HEK293 (cell line): ENCODE measurements around the gene ECM1.

Source experiments
- CTCF ChIA-PET: fragments of 350-600 bp; formaldehyde crosslinking; extraction: SDS; loops from one replicate; lab custom pipeline; 2021; ENCODE audit warnings: antibody characterized with exemption; lab: Yijun Ruan, JAX
- POLR2A ChIA-PET: fragments of 300-600 bp; formaldehyde crosslinking; extraction: SDS; loops from one replicate; lab custom pipeline; 2020; ENCODE audit warnings: antibody characterized with exemption, inconsistent platforms; lab: Yijun Ruan, JAX
- H3K27ac ChIP-seq: fragments of 200-500 bp; sonication (Bioruptor generic); 2 replicates; pipeline ENCODE4 v1.5.1; 2014; ENCODE audit warnings: low read depth, low read length, control low read depth, inconsistent platforms; ENCODE audit errors: extremely low read depth
- H3K36me3 ChIP-seq, 2 experiments: fragments of 200-500 bp in 1 of 2; sonication (Bioruptor generic) in 1 of 2; 1 replicate in 1 of 2; 2 replicates in 1 of 2; pipeline ENCODE4 v1.5.1; 2014 to 2017; ENCODE audit warnings: inconsistent platforms in 2 of 2, low read length in 2 of 2; ENCODE audit not compliant: control insufficient read depth in 2 of 2, insufficient read depth in 1 of 2
- H3K4me1 ChIP-seq: fragments of 200-500 bp; sonication (Bioruptor generic); 2 replicates; pipeline ENCODE4 v1.5.1; 2014; ENCODE audit warnings: mild to moderate bottlenecking, low read length, inconsistent platforms; ENCODE audit not compliant: control insufficient read depth, insufficient read depth
- H3K4me3 ChIP-seq: 2 replicates; pipeline ENCODE4 v1.5.1; 2011; ENCODE audit warnings: low read depth, mild to moderate bottlenecking, control low read depth, low read length, moderate library complexity
- H3K9me3 ChIP-seq: fragments of 200-500 bp; sonication (Bioruptor generic); 2 replicates; pipeline ENCODE4 v1.5.1; 2014; ENCODE audit warnings: low read depth, low read length, inconsistent platforms; ENCODE audit not compliant: control insufficient read depth, insufficient read depth
- GLI2 ChIP-seq: fragments of 450-650 bp; formaldehyde crosslinking; IDR thresholded peaks from 2 replicates; pipeline ENCODE4; 2017; ENCODE audit warnings: missing biosample characterization, missing genetic modification characterization, low read depth, borderline replicate concordance
- GLI4 ChIP-seq: fragments of 450-650 bp; formaldehyde crosslinking; IDR thresholded peaks from 2 replicates; pipeline ENCODE4 v1.5.1; 2016; ENCODE audit warnings: missing biosample characterization, missing genetic modification characterization
- HOXC10 ChIP-seq: sonication (generic); formaldehyde crosslinking; IDR thresholded peaks from 2 replicates; pipeline ENCODE4 v1.8.1; 2023; ENCODE audit warnings: mild to moderate bottlenecking, missing genetic modification reagents
- PRDM2 ChIP-seq: fragments of 450-650 bp; formaldehyde crosslinking; IDR thresholded peaks from 2 replicates; pipeline ENCODE4 v1.5.1; 2016; ENCODE audit warnings: missing biosample characterization, missing genetic modification characterization, borderline replicate concordance
- REST ChIP-seq: fragments of 450-650 bp; formaldehyde crosslinking; IDR thresholded peaks from 2 replicates; pipeline ENCODE4 v1.5.1; 2016; ENCODE audit warnings: missing biosample characterization, missing genetic modification characterization
- SP3 ChIP-seq: fragments of 450-650 bp; formaldehyde crosslinking; IDR thresholded peaks from 2 replicates; pipeline ENCODE4 v1.5.1; 2016; ENCODE audit warnings: missing biosample characterization, missing genetic modification characterization
- WT1 ChIP-seq: fragments of 450-650 bp; formaldehyde crosslinking; IDR thresholded peaks from 2 replicates; pipeline ENCODE4 v1.5.1; 2016; ENCODE audit warnings: missing biosample characterization, missing genetic modification characterization
- ZBTB21 ChIP-seq: fragments of 450-650 bp; formaldehyde crosslinking; IDR thresholded peaks from 2 replicates; pipeline ENCODE4 v1.5.1; 2017; ENCODE audit warnings: missing biosample characterization, missing genetic modification characterization
- ZNF121 ChIP-seq: fragments of 450-650 bp; formaldehyde crosslinking; IDR thresholded peaks from 2 replicates; pipeline ENCODE4 v1.5.1; 2016; ENCODE audit warnings: missing biosample characterization, missing genetic modification characterization
- ZNF398 ChIP-seq: fragments of 450-650 bp; formaldehyde crosslinking; IDR thresholded peaks from 2 replicates; pipeline ENCODE4 v1.5.1; 2017; ENCODE audit warnings: missing biosample characterization, missing genetic modification characterization
- ZNF48 ChIP-seq: fragments of 450-650 bp; formaldehyde crosslinking; IDR thresholded peaks from 2 replicates; pipeline ENCODE4 v1.5.1; 2016; ENCODE audit warnings: missing biosample characterization, missing genetic modification characterization
- ZNF501 ChIP-seq: fragments of 450-650 bp; formaldehyde crosslinking; IDR thresholded peaks from 2 replicates; pipeline ENCODE4 v1.5.1; 2016; ENCODE audit warnings: missing biosample characterization, missing genetic modification characterization
- ZNF549 ChIP-seq: fragments of 450-650 bp; IDR thresholded peaks from 2 replicates; pipeline ENCODE4 v1.5.1; 2018; ENCODE audit warnings: missing biosample characterization, missing genetic modification characterization, mild to moderate bottlenecking, inconsistent platforms, moderate library complexity
- ZNF560 ChIP-seq: fragments of 450-650 bp; formaldehyde crosslinking; IDR thresholded peaks from 2 replicates; pipeline ENCODE4 v1.5.1; 2017; ENCODE audit warnings: missing biosample characterization, missing genetic modification characterization, borderline replicate concordance
- ZNF561 ChIP-seq: fragments of 450-650 bp; IDR thresholded peaks from 2 replicates; pipeline ENCODE4 v1.5.1; 2018; ENCODE audit warnings: missing biosample characterization, missing genetic modification characterization, borderline replicate concordance
- ZNF626 ChIP-seq: fragments of 450-650 bp; sonication (Bioruptor Pico); formaldehyde crosslinking; IDR thresholded peaks from 2 replicates; pipeline ENCODE4 v1.5.1; 2018; ENCODE audit warnings: missing biosample characterization, missing genetic modification characterization, inconsistent platforms
- ZNF785 ChIP-seq: fragments of 450-650 bp; formaldehyde crosslinking; IDR thresholded peaks from 2 replicates; pipeline ENCODE4 v1.5.1; 2016; ENCODE audit warnings: missing biosample characterization, missing genetic modification characterization
- ZNF830 ChIP-seq: fragments of 450-650 bp; IDR thresholded peaks from 2 replicates; pipeline ENCODE4 v1.5.0; 2018; ENCODE audit warnings: missing biosample characterization, missing genetic modification characterization, low read depth, mild to moderate bottlenecking, moderate library complexity
- TF ChIP-seq, protein P1 (sequence below): fragments of 450-650 bp; formaldehyde crosslinking; IDR thresholded peaks from 2 replicates; pipeline ENCODE4 v1.5.1; 2016; ENCODE audit warnings: missing biosample characterization, missing genetic modification characterization
- TF ChIP-seq, protein P2 (sequence below): fragments of 450-650 bp; formaldehyde crosslinking; IDR thresholded peaks from 2 replicates; pipeline ENCODE4 v1.5.1; 2016; ENCODE audit warnings: missing biosample characterization, missing genetic modification characterization

The ECM1 gene

GRCh38 chr1:150548632-150549495, 41.0 kb downstream of the ECM1 start, which contains the start of gene ADAMTSL4:
Gene ADAMTSL4, plus strand, starts transcription at chr1:150549408. Its CDS starts 2,881 bp downstream, at chr1:150552289.
- ChIA-PET CTCF (interaction anchor here (0.5 to 8.8 kb wide), 6 partner anchors 9 to 69 kb away, joined by 3 to 73 read pairs (median 5); no protein-coding TSS in a partner anchor), POLR2A (interaction anchor here (0.9 to 2.5 kb wide), 8 partner anchors 11 to 148 kb away, joined by 3 to 10 read pairs (median 5); partner anchors contain the start of genes ENSA, FALEC, GOLPH3L and MCL1)
- Histone ChIP-seq H3K9me3 (no peaks in the 10 kb centered on the region), H3K4me1 (no peaks in the 10 kb centered on the region; the same call in 1 of the 2 replicates), H3K4me3 (peak within 1 kb of the TSS; percentile 50), H3K36me3 (no peaks in the 10 kb centered on the region), H3K27ac (no peak within 1 kb of the TSS; the same call in 1 of the 2 replicates)
- TF ChIP-seq ZNF830 (no peak), ZNF626 (tag by site-specific recombination) (no peak), ZNF560 (tag by site-specific recombination) (no peak), WT1 (no peak), ZNF561 (peak; percentile 74), ZNF121 (tag by site-specific recombination) (no peak), GLI2 (tag by site-specific recombination) (no peak), SP3 (tag by site-specific recombination) (no peak), ZNF785 (tag by site-specific recombination) (no peak), ZNF398 (tag by site-specific recombination) (peak; percentile 43; the same call in 1 of the 2 replicates), REST (peak; percentile 67), ZNF501 (tag by site-specific recombination) (no peak), HOXC10 (CRISPR knock-in tag) (no peak), GLI4 (tag by site-specific recombination) (no peak), ZNF48 (tag by site-specific recombination) (no peak), ZNF549 (tag by site-specific recombination) (no peak), PRDM2 (tag by site-specific recombination) (no peak), ZBTB21 (no peak)
- TF ChIP-seq, protein P1, sequence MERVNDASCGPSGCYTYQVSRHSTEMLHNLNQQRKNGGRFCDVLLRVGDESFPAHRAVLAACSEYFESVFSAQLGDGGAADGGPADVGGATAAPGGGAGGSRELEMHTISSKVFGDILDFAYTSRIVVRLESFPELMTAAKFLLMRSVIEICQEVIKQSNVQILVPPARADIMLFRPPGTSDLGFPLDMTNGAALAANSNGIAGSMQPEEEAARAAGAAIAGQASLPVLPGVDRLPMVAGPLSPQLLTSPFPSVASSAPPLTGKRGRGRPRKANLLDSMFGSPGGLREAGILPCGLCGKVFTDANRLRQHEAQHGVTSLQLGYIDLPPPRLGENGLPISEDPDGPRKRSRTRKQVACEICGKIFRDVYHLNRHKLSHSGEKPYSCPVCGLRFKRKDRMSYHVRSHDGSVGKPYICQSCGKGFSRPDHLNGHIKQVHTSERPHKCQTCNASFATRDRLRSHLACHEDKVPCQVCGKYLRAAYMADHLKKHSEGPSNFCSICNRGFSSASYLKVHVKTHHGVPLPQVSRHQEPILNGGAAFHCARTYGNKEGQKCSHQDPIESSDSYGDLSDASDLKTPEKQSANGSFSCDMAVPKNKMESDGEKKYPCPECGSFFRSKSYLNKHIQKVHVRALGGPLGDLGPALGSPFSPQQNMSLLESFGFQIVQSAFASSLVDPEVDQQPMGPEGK (tag by site-specific recombination): 0 out of 2 replicates have a peak, but pooled peaks have one; percentile 22
- TF ChIP-seq, protein P2, sequence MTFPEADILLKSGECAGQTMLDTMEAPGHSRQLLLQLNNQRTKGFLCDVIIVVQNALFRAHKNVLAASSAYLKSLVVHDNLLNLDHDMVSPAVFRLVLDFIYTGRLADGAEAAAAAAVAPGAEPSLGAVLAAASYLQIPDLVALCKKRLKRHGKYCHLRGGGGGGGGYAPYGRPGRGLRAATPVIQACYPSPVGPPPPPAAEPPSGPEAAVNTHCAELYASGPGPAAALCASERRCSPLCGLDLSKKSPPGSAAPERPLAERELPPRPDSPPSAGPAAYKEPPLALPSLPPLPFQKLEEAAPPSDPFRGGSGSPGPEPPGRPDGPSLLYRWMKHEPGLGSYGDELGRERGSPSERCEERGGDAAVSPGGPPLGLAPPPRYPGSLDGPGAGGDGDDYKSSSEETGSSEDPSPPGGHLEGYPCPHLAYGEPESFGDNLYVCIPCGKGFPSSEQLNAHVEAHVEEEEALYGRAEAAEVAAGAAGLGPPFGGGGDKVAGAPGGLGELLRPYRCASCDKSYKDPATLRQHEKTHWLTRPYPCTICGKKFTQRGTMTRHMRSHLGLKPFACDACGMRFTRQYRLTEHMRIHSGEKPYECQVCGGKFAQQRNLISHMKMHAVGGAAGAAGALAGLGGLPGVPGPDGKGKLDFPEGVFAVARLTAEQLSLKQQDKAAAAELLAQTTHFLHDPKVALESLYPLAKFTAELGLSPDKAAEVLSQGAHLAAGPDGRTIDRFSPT (tag by site-specific recombination): no peak
